Neural cell (in vitro differentiated cells): ENCODE measurements around the gene ME3. TPM values are rescaled to one million over a fixed set of nuclear protein-coding genes. Genes with fewer than 3 reads are reported as not detected.

Experiments
- H2AFZ ChIP-seq: fragments of 200-600, 300-800 bp; sonication (generic), shearing (Covaris generic); 2 replicates; pipeline ENCODE4 v1.6.0; 2014; ENCODE audit warnings: low read depth, mild to moderate bottlenecking, antibody characterized with exemption, low read length, moderate library complexity
- H3F3A ChIP-seq: fragments of 200-600 bp; shearing (Covaris generic); 2 replicates; pipeline ENCODE4 v1.6.1; 2016; ENCODE audit warnings: mild to moderate bottlenecking, moderate library complexity, mixed read lengths, antibody characterized with exemption, low read length; ENCODE audit not compliant: insufficient read depth, poor library complexity, severe bottlenecking
- H3K27ac ChIP-seq: fragments of 200-600, 300-800 bp; sonication (generic), shearing (Covaris generic); 2 replicates; pipeline ENCODE4 v1.5.1; 2014; ENCODE audit warnings: mild to moderate bottlenecking, low read length, moderate library complexity
- H3K27me3 ChIP-seq: fragments of 300-800, 200-600 bp; sonication (generic), shearing (Covaris generic); 2 replicates; pipeline ENCODE4 v1.6.0; 2014; ENCODE audit warnings: mild to moderate bottlenecking, low read depth, low read length, moderate library complexity; ENCODE audit not compliant: insufficient read depth
- H3K36me3 ChIP-seq: fragments of 300-800, 200-600 bp; sonication (generic), shearing (Covaris generic); 2 replicates; pipeline ENCODE4 v1.5.1; 2014; ENCODE audit warnings: mild to moderate bottlenecking, antibody characterized with exemption, low read length, moderate library complexity; ENCODE audit not compliant: insufficient read depth
- H3K4me2 ChIP-seq: fragments of 300-800, 200-600 bp; sonication (generic), shearing (Covaris generic); 2 replicates; pipeline ENCODE4 v1.6.0; 2014; ENCODE audit warnings: mild to moderate bottlenecking, low read length
- H3K4me3 ChIP-seq: fragments of 300-800, 200-600 bp; sonication (generic), shearing (Covaris generic); 2 replicates; pipeline ENCODE4 v1.5.1; 2014; ENCODE audit warnings: mild to moderate bottlenecking, low read length, moderate library complexity
- H3K79me2 ChIP-seq: fragments of 200-600 bp; shearing (Covaris generic); replicated peaks from 2 replicates; pipeline ENCODE4 v1.6.0; 2014; ENCODE audit warnings: mild to moderate bottlenecking, low read length, moderate library complexity; ENCODE audit not compliant: insufficient read depth
- H3K9ac ChIP-seq: fragments of 300-800, 200-600 bp; sonication (generic), shearing (Covaris generic); 2 replicates; pipeline ENCODE4 v1.6.1; 2016; ENCODE audit warnings: mild to moderate bottlenecking, low read length, mixed read lengths
- H3K9me2 ChIP-seq: fragments of 200-600 bp; shearing (Covaris generic); 2 replicates; pipeline ENCODE4 v1.6.1; 2016; ENCODE audit warnings: mild to moderate bottlenecking, low read length, mixed read lengths; ENCODE audit not compliant: insufficient read depth
- H3K9me3 ChIP-seq: fragments of 200-600, 300-800 bp; sonication (generic), shearing (Covaris generic); 2 replicates; pipeline ENCODE4 v1.6.1; 2016; ENCODE audit warnings: mild to moderate bottlenecking, mixed run types, low read length, moderate library complexity, mixed read lengths
- H4K20me1 ChIP-seq: fragments of 200-600 bp; shearing (Covaris generic); 2 replicates; pipeline ENCODE4 v1.6.1; 2016; ENCODE audit warnings: mild to moderate bottlenecking, mixed run types; ENCODE audit not compliant: insufficient read depth
- CTCF ChIP-seq: fragments of 450-650 bp; IDR thresholded peaks from 2 replicates; pipeline ENCODE4 v1.5.1; 2014; ENCODE audit warnings: antibody characterized with exemption, mild to moderate bottlenecking, moderate library complexity; ENCODE audit not compliant: poor library complexity, severe bottlenecking
- EP300 ChIP-seq: fragments of 450-650 bp; conservative IDR thresholded peaks from 2 replicates; pipeline ENCODE4 v1.6.1; 2014; ENCODE audit warnings: antibody characterized with exemption, mild to moderate bottlenecking, moderate library complexity; ENCODE audit not compliant: poor library complexity, severe bottlenecking
- EZH2 ChIP-seq: fragments of 200-600, 300-800 bp; shearing (Covaris generic), sonication (generic); IDR thresholded peaks from 2 replicates; pipeline ENCODE4 v1.6.1; 2014; ENCODE audit warnings: antibody characterized with exemption, low read length, borderline replicate concordance, mild to moderate bottlenecking; ENCODE audit not compliant: insufficient read depth, poor library complexity, severe bottlenecking
- MXI1 ChIP-seq: fragments of 450-650 bp; conservative IDR thresholded peaks from 2 replicates; pipeline ENCODE4 v1.6.1; 2014; ENCODE audit warnings: antibody characterized with exemption, mild to moderate bottlenecking; ENCODE audit not compliant: poor library complexity, severe bottlenecking
- POLR2AphosphoS5 ChIP-seq: IDR thresholded peaks from 2 replicates; pipeline ENCODE4 v1.6.1; 2012
- RAD21 ChIP-seq: fragments of 450-650 bp; conservative IDR thresholded peaks from 2 replicates; pipeline ENCODE4 v1.6.1; 2014; ENCODE audit warnings: antibody characterized with exemption, mild to moderate bottlenecking, moderate library complexity
- REST ChIP-seq: IDR thresholded peaks from 2 replicates; pipeline ENCODE4 v1.6.1; 2012; ENCODE audit warnings: borderline replicate concordance
- SMC3 ChIP-seq: fragments of 450-650 bp; conservative IDR thresholded peaks from 2 replicates; pipeline ENCODE4 v1.6.1; 2014; ENCODE audit warnings: antibody characterized with exemption, mild to moderate bottlenecking, moderate library complexity; ENCODE audit not compliant: poor library complexity
- TAF1 ChIP-seq: IDR thresholded peaks from 2 replicates; pipeline ENCODE4 v1.6.1; 2012; ENCODE audit warnings: low read depth
- polyA plus RNA-seq: library from polyadenylated mRNA; depleted of rRNA; stranded (reverse); fragments of >200 nt; gene quantifications from 2 replicates; pipeline ENCODE4 v1.2.3, GENCODE V29; 2014

Gene ME3
- polyA plus RNA-seq, 1 donor from 2014 or later = 2.1 TPM

GRCh38 chr11:86537541-86538222 lies 134.7 kb downstream of the ME3 start:
- Histone ChIP-seq H3K27me3 (no peaks in the 10 kb centered on the region), H3K4me3 (no peak overlapping the region), H3K4me2 (no peak overlapping the region), H3K36me3 (no peaks in the 10 kb centered on the region), H3K79me2 (no peaks in the 10 kb centered on the region), H3K9me2 (no peaks in the 10 kb centered on the region), H3K9ac (no peak overlapping the region), H3F3A (no peaks in the 10 kb centered on the region), H4K20me1 (no peaks in the 10 kb centered on the region), H3K27ac (no peak overlapping the region), H3K9me3 (peaks cover 2% of the 10 kb centered on the region), H2AFZ (no peak overlapping the region)
- TF ChIP-seq EZH2 (no peak), POLR2AphosphoS5 (no peak), SMC3 (no peak), EP300 (no peak), RAD21 (no peak), CTCF (no peak), TAF1 (no peak), REST (no peak), MXI1 (no peak)

- H3K36me3 ChIP-seq = no peaks in the 10 kb centered on the region
- H3K27ac ChIP-seq = no peak overlapping the region
- no peak overlapping the region for H3K4me2 ChIP-seq
- no peaks in the 10 kb centered on the region for H3F3A ChIP-seq
- H3K9me3 ChIP-seq = peaks cover 2% of the 10 kb centered on the region
- TF ChIP-seq MXI1 (no peak), CTCF (no peak), RAD21 (no peak), TAF1 (no peak), EZH2 (no peak), POLR2AphosphoS5 (no peak), EP300 (no peak), REST (no peak), SMC3 (no peak)
- no peaks in the 10 kb centered on the region for H4K20me1 ChIP-seq
- no peak overlapping the region for H3K9ac ChIP-seq
- no peaks in the 10 kb centered on the region for H3K79me2 ChIP-seq
- no peaks in the 10 kb centered on the region for H3K9me2 ChIP-seq
- H3K27me3 ChIP-seq = no peaks in the 10 kb centered on the region
- H2AFZ ChIP-seq = no peak overlapping the region
- no peak overlapping the region for H3K4me3 ChIP-seq
Measured at GRCh38 chr11:86535773-86536172, 136.6 kb downstream of the ME3 start.
